GM19438 (cell line): ENCODE results near the gene GABRG3.
"Not testable (repeated sequence)": the region's sequence is repeated elsewhere in the genome, so short reads cannot be mapped to it uniquely, and the experiment has no call there.

Source experiments
- ATAC-seq: cut with Tn5 transposase; IDR thresholded peaks from one replicate; pipeline ENCODE4 v1.9.1; 2021; ENCODE audit warnings: low read depth; ENCODE audit not compliant: unreplicated experiment

GABRG3 gene

GRCh38 chr15:27170851-27171250 is 199.9 kb downstream of the GABRG3 start:
- no peak for ATAC-seq

- no peak for ATAC-seq
These were observed 201.8 kb downstream of the GABRG3 start for GRCh38 chr15:27172821-27173220.

- ATAC-seq: no peak
These were observed 204.6 kb downstream of the GABRG3 start for GRCh38 chr15:27175472-27176153.

DNA sequence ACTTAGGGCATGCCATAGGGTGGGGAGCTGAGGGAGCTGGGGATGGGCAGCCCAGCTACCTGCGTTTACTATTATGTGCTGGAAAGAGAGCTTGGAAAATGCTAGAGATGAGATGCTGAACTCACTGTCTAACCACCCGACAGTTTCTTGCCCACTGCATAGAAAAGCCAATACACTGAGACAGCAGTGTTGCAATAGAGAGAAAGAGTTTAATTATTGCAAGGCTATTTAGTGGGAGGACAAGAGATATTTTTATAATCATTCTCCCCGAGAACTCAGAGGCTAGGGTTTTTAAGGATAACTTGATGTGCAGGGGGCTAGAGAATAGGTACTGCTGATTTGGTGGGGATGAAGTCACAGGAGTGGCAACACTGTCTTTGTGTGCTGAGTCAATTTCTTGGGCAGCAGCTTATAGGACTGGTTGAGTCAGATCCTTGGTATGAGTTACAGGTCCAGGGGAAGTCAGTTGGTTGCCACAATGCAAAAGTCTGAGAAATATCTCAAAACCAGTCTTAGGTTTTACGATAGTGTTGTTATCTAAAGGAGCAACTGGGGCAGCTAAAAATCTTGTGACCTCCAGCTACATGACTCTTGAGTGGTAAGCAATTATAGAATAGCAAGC is 205.9 kb downstream of the GABRG3 start:
- ATAC-seq: no peak

- ATAC-seq: no peak
These were observed 208.8 kb downstream of the GABRG3 start for GRCh38 chr15:27179789-27180188.

DNA sequence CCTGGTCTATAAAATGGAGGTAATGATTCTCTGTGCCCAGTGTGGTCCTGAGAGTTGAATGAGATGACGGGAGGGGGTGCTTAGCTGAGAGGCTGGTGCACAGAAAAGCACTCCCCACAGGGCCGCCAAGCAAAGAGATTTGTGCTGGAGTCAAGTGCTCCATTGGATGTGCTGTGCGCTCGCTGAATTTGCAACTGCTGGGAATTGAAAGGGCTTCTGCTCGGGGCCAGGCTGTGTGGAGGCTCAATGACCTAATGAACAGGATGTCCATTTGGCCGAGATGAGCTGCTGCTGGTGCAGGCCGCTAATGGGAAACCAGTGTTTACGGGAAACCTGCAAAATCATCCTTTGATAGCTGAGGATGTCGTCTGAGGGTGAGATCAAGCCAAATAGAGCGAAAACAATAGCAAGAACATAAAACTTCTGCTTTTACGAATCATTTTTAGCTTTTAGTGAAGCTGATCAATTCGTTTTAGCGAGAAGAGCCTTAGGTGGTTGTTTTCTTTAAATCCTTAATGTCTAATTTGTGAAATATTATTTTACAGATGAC is 211.7 kb downstream of the GABRG3 start:
- no peak for ATAC-seq

DNA sequence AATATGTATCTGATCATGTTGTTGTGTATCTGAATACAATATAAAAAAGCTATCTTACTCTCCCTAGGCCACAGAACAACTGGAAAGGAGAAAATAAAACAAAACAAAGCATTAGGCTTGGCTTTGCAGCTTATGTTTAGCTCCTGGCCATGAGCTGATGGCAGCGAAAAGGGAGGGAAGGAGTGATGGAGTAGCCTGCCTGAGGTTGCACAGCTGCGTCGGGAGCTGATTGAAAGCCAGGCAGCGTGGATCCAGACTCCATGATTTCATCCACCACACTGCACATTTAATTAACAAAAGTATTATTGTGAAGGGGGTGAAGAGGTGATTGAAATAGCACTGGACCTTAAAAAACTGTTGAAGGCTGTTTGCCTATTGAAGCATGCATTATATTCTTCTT is 212.2 kb downstream of the GABRG3 start:
- no peak for ATAC-seq

DNA sequence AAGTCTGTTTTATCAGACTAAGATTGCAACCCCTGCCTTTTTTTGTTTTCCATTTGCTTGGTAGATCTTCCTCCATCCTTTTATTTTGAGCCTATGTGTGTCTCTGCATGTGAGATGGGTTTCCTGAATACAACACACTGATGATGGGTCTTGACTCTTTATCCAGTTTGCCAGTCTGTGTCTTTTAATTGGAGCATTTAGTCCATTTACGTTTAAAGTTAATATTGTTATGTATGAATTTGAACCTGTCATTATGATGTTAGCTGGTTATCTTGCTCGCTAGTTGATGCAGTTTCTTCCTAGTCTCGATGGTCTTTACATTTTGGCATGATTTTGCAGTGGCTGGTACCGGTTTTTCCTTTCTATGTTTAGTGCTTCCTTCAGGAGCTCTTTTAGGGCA is 220.5 kb downstream of the GABRG3 start:
- not testable (repeated sequence) for ATAC-seq

GRCh38 chr15:27196691-27197090 is 225.7 kb downstream of the GABRG3 start:
- no peak for ATAC-seq

DNA sequence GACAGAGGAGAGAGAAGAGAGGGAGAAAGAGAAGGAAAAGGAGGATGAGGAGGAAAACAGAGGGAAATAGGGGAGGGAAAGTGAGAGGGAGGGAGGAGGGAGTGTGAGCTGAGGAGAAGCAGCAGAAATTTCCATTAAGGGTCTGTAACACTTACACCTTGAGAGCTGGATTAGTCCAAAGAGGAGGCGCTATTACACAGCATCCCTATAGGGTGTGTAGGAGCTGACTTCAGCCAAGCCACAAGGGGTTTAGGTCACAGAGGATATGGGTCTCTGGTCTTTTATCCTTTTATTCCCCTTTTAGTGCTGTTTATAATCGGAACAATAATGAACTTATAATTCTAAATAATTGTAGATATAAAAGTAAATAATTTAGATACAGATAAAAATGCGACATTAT is 230.4 kb downstream of the GABRG3 start:
- ATAC-seq: no peak

DNA sequence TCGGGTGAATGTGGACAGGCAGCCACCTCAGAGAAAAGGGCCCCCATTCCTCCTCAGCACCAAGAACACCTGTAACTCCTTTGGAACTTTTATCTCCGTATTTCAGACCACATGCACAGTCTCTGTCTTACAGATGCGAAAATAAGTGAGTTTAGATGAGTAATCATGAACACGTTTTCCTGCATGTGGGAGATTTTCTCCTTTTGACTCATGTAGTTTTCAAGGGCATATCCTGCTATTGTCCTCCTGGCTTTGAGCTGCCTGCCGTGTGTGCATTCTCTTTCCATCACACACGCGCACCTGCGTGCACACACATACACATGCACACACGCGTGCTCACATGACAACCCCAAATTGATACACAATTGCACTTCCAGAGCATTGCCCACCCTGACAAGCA is 239.2 kb downstream of the GABRG3 start:
- ATAC-seq: no peak

DNA sequence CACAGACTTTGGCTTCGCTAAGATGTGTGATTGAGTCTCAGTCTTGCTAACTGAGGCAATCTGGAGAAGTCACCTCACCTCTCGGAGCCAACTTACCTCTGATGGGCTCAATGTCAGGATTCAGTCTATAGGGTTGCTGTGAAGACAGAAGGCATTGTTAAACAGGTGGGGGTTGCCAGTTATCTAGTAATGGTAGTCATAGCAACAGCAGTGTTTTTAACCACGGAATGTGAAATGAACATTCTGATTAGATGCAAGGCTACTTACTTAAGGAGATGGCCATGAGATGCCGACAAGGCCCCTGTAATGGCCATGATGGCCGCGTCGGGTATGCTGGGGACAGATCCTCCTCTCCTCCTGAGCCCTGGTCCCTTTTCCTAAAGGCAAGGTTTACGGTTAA is 243.1 kb downstream of the GABRG3 start:
- no peak for ATAC-seq

GRCh38 chr15:27214961-27215360 is 244.0 kb downstream of the GABRG3 start:
- ATAC-seq: no peak

GRCh38 chr15:27218426-27218825 is 247.4 kb downstream of the GABRG3 start:
- no peak for ATAC-seq

DNA sequence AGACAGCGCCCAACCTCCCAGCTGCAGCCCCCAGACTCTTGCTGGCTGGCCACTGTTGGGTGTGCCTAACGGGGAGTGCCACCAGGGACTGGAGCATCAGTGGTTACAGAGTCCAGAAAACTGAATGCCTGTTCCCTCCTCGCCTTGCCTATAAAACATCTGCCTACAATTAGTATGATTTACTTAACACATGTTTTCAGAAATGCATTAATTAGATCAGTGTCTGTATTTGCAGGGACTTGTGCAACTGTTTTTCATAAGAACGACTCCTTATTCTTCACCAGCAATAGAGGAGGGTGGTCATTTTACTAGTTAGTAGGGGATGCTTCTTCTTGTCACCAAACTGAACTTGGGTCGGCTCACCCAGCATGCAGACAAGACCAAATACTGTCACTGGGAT is 248.7 kb downstream of the GABRG3 start:
- no peak for ATAC-seq

- ATAC-seq: no peak
These were observed 249.2 kb downstream of the GABRG3 start for GRCh38 chr15:27220199-27220598.

GRCh38 chr15:27222479-27222878 is 251.5 kb downstream of the GABRG3 start:
- no peak for ATAC-seq

DNA sequence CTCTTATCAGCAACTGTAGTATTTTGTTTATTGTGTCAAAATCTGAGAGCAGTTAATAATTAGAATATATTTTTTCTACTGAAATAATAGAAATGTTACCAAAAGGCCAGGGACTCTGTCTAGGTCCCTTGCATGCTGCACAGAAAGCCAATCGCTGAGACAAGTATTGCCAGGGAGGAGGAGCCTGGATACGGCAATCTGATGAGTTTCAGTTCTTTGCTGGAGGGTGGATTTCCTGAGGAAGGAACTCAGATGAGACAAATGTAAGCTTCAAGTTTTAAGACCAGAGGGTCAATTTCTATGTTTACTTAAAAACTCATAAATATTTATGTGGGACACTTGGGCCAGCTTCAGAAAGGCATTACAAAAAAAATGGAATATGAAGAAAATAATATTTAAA is 252.2 kb downstream of the GABRG3 start:
- ATAC-seq: no peak

DNA sequence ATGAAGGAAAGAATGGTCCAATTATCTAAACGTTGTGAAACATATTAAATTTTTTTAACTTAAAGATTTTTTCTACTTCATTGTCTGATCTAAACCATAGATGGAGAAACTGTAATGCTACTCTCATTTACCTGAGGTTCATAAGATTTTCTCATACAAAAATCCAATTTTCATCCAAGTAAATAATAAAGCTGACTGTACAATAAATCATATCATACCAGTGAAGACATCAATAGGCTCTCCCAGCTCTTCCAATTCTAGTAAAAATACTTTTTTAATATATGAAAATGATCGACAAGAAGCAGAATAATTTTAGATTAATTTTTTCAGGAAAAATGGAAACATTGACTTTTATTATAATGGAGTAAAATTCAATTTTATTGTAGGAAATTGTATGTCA is 260.8 kb downstream of the GABRG3 start:
- no peak for ATAC-seq

- no peak for ATAC-seq
These were observed 261.9 kb downstream of the GABRG3 start for GRCh38 chr15:27232876-27233275.

- no peak for ATAC-seq
These were observed 263.6 kb downstream of the GABRG3 start for GRCh38 chr15:27234593-27234992.

DNA sequence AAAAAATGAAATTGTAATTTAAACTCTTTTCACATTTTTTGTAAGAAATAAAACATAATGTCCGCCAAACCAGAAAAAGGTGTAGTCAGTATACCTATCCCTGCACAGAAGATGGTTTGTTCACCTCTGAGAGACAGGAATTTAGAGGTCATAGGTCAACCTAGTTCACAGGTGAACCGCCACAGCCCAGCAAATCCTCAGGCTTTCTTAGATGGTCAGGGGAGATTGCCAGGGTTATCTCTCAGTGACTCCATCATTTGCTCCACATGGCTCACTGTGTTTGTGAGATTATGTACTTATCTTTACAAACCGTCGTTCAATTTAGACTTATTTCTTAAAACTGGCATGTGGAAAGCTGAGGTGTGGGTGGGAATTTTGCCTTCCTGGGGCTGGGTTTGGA is 264.2 kb downstream of the GABRG3 start:
- no peak for ATAC-seq
